Superior temporal gyrus (tissue), 1 donor: Measurements from ENCODE around the gene SPTA1.

Source experiments
- DNase-seq: peaks from one replicate; pipeline ENCODE4 v3.0.0-alpha.2; 2016; ENCODE audit errors: extremely low spot score

SPTA1 gene

DNA sequence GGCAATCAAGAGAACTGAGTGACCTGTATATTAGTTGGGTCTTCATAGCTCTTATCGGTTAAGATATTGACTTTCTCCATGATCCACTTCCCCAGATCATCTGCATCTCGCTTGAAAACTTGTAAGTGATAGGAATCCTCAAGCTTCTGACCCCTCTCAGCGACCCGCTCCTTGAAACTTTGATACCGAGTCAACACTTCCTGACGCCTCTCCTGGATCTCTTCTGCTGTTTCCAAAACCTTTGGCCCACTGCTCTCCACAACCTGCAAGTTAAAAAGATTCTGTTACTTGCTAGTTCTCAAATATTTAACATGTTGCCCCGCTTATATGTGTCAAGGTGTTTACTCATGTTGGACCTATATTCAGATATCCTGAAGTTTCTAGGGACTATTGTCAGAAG, 1.4 kb downstream of the SPTA1 start:
- DNase-seq, result no peak

DNA sequence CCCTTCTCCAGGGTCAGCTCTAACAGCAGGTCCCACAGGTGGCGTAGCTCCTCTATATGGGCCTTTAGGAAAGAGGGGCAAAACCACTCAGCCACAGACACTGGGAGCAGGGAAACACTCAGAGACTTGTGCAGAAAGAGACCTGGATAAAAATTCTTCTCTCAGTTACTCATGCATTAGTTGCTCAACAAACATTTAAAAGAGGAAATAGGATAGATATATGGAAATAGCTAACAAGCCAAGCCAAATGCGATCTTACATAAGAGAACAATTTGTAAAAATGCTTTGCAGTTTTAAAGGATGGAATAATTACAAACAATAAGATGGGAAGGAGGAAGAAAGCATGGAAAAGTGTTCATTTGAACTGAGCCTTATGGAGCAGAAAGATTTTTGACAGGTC, 4.9 kb downstream of the SPTA1 start:
- no peak for DNase-seq

- DNase-seq, result no peak
Measured at GRCh38 chr1:158679289-158679688, 7.2 kb downstream of the SPTA1 start.

DNA sequence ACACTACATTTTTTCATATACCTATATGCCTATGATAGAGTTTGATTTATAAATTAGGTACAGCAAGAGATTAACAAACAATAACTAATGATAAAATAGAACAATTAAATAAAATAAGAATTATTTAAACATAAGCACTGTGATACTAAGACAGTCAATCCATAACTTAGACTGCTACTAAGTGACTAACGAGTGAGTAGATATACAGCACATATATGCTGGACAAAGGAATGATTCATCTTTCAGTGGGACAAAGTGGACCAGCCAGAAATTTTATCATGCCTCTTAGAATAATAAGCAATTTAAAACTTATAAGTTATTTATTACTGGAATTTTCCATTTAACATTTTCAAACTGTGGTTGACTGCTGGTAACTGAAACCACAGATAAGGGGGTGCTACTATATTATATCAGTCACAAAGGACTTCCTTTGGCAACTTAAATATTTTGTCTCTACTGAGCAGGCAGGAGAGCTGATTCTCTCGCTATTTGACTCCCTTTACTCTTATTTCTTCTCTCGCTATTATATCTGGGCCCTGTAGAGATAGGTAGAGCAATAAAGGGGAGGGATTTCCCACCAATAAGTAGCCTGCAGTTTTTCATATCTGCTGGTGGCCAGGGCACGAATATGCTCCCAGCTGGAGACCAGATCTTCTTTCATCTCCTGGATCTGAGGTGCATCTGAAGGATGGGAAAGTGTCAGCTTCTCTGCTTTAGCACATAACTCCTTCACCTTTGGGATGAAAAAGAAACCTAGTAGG, 10.8 kb downstream of the SPTA1 start:
- DNase-seq, result no peak

- DNase-seq, result no peak
Measured at GRCh38 chr1:158674302-158674701, 12.2 kb downstream of the SPTA1 start.

- no peak for DNase-seq
Measured at GRCh38 chr1:158666037-158666436, 20.5 kb downstream of the SPTA1 start.

DNA sequence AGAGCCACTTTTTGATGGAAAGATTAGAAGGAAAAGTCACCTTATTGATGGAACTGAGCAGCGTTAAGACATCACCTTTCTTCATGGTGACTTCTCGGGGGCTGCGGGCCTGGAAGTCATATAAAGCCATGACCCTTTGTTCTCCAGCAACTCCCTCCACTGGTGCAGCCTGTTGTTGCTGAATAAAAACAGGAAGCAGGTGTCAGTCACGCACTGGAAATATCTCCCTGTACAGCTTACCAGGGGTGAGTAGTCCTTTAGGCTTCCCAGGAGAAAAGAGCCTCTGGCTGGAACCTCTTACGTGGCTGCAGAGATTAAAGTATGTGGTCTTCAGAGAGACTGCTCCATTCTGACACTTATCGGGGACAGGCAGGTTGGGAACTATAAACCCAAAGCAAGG, 31.9 kb downstream of the SPTA1 start:
- DNase-seq, result no peak

GRCh38 chr1:158654086-158654485, 32.4 kb downstream of the SPTA1 start:
- DNase-seq, result no peak

DNA sequence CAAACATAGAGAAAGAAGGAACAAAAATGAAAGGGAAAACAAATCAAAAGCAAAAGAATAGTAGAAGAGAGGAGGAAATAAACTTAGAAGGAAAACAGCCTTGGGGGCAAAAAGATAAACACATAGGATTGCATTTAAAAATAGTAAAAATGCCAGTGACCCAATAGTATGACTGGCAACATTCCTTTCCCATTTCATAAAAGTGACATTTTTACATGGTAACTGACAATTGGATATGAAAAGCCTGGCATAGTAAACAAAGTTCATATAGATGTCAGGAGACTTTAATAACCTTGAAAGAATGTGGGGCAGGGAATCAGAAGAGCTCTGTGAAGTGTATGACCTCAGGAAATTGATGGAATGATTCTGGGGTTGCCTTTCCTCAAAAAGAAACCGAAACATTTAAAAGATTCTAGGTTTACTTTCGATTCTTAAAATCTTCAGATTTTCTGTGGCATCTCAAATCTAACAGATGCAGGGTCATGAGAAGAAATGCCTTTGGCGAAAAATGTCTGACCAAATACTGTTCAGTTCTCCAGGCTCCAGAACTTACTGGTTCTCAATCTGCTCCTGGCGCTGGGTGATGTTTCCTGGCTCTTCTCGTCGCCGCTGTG, 33.7 kb downstream of the SPTA1 start:
- DNase-seq, result no peak

GRCh38 chr1:158649052-158649451, 37.5 kb downstream of the SPTA1 start:
- DNase-seq, result no peak

DNA sequence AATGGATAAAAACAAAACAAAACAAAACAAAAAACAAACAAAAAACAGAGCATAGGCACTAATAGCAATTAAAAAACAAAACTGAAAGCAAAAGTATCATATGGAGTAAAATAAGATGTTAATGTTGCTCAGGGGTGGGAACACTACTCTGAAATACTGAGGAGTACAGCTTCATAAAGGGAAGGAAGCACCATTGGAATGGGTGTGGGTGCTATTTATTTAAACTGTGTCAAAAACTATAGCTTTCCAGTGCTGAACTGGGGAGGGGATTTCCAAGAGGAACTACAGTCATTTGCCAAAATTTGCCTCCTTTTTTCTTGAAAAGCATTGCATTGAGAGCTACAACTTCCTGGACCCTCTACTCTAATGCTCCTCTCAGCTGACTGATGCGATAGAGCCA, 40.0 kb downstream of the SPTA1 start:
- no peak for DNase-seq

- DNase-seq, result no peak
Measured at GRCh38 chr1:158644449-158644848, 42.1 kb downstream of the SPTA1 start.

DNA sequence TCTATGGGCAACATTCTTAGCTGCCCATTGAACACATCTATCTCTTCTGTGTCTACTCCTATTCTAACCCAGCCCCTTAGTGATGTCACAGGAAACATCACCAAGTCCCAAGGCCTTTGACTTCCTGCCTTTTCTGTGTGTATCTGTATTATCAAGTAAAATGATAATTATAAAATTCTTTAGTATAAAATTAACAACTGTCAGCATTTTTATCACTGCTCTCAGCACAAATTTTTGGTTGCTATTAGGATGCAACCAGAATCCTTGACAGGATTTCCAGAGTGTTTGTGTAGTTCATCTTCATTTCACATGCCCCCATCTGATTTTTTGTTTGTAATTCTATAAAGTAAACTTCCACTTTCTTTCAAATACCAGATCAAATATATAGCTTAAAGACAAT, 47.6 kb downstream of the SPTA1 start:
- DNase-seq, result no peak

GRCh38 chr1:158638146-158638545, 48.4 kb downstream of the SPTA1 start:
- DNase-seq, result no peak

DNA sequence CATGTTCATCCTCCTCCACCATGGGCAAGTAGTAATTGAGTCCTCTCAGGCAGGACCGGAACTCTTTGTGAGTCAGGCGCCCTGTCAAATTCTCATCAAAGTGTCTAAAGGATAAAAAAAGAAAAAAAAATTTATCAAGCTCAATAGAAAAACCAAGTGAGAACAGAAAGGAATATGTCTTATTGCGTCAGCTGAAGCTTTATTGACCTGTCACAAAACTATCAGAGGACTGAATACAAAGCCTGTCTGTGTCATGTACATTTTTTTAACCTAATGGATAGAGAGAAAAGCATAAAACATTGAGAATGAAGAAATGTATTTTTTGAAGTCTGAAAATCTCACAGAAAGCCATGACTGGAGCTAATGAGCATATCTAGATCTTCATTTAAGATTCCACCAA, 72.8 kb downstream of the SPTA1 start:
- DNase-seq, result no peak

DNA sequence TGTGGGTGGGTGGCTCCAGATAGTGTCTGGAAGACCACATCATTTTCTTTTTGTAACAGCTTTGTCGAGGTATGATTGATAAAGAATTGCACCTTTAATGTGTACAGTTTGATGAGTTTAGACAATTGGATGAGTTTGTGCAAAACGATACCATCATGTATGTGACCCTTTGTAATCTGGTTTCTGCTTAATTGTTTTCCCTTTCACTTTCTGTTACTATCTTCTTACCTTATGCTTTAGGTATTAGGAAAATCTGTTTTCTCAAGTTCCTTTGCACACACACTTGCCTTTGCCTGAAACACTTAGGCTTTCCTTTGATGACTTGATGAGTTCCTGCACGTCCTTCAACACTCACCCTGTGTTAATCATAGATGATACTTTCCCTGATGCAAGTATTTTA, 74.6 kb downstream of the SPTA1 start:
- no peak for DNase-seq

DNA sequence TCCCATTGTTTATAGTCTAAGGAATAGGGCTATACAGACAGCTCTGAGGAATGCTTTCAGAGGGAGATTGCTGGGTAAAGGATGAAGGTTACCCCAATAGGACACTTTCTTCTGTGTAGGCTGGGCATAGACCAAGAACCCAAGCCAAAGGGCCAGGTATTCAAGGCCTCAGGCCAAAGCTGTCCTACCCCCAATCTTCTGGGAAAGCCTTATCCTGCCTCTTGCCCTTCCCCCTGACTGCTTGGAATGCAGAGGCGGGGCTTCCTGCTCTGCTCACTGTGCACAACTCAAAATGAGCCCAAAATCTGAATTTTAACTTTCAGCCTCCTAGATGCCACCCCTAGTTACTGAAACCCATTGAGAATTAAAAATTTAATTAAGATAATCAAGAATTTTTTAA, 79.2 kb downstream of the SPTA1 start:
- DNase-seq, result no peak

DNA sequence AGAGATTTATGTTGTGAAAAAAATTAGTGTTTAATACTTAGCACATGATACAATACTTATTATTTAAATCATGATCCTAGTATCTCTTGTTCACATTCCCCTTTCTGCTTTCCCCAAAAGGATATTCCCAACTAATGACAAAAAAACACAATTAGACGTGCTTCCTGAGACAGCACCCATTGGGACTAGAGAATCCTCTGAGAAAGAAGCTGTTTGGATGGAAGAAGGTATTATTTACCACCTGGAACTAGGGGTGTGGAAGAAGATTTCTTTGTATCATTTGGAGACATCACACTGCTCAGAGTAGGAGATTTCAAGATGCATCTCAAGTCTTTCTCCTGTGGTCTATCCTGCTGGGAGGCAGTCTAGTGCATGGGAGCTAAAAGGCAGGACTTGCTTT, 81.5 kb downstream of the SPTA1 start, which contains the start of gene OR10Z1:
Gene OR10Z1, plus strand, starts transcription at position 301 of the 400 bp plus-strand sequence. CDS start 1,171 bp downstream, outside the sequence.
- no peak for DNase-seq

DNA sequence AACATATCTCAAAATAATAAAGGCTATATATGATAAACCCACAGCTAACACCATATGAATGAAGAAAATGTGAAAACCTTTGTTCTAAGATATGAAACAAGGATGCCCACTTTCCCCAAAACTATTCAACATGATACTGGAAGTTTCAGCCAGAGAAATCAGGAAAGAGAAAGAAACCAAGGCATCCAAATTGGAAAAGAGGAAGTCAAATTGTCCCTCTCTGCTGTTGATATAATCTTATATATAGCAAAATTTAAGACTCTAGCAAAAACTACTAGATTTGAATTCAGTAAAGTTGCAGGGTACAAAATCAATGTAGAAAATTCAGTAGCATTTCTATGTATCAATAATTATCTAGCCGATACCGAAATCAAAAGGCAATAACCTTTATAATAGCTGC, 85.8 kb downstream of the SPTA1 start:
- DNase-seq, result no peak

GRCh38 chr1:158586942-158587341, 99.6 kb downstream of the SPTA1 start:
- no peak for DNase-seq

GRCh38 chr1:158583962-158584361, 102.6 kb downstream of the SPTA1 start:
- no peak for DNase-seq

GRCh38 chr1:158579733-158580132, 106.8 kb downstream of the SPTA1 start, which contains the start of gene OR10X1:
Gene OR10X1 (minus strand): TSS chr1:158579899. CDS start chr1:158579899, 0 bp downstream.
- DNase-seq, result no peak

DNA sequence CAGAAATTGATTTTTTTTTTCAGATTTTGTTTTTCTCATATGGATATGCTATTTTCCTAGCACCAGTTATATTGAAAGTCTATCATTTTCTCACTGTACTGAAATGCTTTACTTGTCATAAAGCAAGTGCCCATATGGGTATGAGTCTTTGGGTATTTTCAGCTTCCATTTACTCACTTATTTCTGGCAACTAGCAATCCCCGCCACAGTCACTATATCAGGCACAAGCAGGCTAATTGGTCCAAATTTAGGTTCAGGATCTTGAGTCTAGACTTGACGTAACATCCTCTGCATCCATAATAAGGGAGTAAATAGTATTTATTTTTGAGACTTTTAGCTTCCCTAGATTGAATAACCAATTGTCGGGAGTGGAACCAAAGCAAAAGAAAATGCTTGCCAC, 109.0 kb downstream of the SPTA1 start:
- DNase-seq, result no peak
